Dermis microvascular lymphatic vessel endothelial cell (primary cell): ENCODE data around the gene MYH4. TPM values are rescaled to one million over a fixed set of nuclear protein-coding genes. Genes with fewer than 3 reads are reported as not detected.

Source experiments
- DNase-seq, 2 donors: peaks; one replicate each; pipeline versions ENCODE4 v3.0.0 to v3.0.0-alpha.2; 2010; ENCODE audit warnings: low read depth in 2 of 2
- total RNA-seq: library from RNA; depleted of rRNA; stranded (reverse); fragments of >200 nt; gene quantifications from 2 replicates; pipeline ENCODE4 v1.2.1, GENCODE V29; 2014

MYH4 gene
- total RNA-seq, 1 donor from 2014 or later = not detected

- no peak for DNase-seq
Measured at GRCh38 chr17:10421900-10422542, 47.3 kb downstream of the MYH4 start, which contains the start of gene MYH8. TSS of gene MYH8 (minus strand) at chr17:10421950. CDS start at chr17:10420227, 1,723 bp downstream.

- DNase-seq = no peak
Measured at GRCh38 chr17:10421211-10421610, 48.1 kb downstream of the MYH4 start.

GRCh38 chr17:10420811-10421210, 48.5 kb downstream of the MYH4 start:
- DNase-seq = no peak

DNA sequence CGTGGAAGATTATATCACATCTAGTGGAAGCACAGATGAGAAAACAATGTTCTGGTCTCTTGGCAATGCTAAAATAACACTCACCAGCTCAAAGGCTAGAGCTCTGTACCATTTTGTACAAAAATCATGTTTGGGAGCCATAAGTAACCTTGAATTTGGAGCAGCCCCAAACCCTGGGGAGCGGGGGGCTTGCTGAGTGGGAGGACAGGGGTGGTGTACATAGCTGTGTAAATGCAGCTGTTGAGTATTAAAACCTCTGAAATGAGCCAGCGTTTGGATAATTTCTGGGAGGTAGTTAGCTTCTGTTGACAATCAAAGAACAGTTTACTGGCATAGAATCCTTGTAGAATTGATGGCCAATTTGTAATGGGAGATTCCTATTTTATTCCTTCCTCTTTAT, 51.9 kb downstream of the MYH4 start:
- no peak for DNase-seq

- no peak for DNase-seq
Measured at GRCh38 chr17:10415161-10415560, 54.2 kb downstream of the MYH4 start.

GRCh38 chr17:10403589-10403988, 65.8 kb downstream of the MYH4 start:
- no peak for DNase-seq

DNA sequence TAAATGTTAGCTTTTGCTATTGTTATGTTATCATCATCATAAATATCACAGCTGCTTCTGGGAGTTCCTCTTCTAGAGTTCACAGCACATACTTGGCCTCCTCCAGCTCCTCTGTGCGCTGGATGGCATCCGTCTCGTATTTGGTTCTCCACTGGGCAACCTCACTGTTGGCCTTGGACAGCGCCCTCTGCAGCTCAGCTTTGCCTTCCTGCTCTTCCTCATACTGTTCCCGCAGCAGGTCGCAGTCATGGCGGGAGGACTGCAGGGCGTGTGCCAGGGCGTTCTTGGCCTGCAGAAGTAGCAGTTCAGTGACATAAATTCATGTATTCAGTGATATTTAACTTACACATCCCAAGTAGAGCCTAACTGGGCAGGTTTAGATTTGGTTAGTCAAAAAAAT, 71.0 kb downstream of the MYH4 start:
- no peak for DNase-seq

- DNase-seq = no peak
Measured at GRCh38 chr17:10396524-10397163, 72.7 kb downstream of the MYH4 start.

DNA sequence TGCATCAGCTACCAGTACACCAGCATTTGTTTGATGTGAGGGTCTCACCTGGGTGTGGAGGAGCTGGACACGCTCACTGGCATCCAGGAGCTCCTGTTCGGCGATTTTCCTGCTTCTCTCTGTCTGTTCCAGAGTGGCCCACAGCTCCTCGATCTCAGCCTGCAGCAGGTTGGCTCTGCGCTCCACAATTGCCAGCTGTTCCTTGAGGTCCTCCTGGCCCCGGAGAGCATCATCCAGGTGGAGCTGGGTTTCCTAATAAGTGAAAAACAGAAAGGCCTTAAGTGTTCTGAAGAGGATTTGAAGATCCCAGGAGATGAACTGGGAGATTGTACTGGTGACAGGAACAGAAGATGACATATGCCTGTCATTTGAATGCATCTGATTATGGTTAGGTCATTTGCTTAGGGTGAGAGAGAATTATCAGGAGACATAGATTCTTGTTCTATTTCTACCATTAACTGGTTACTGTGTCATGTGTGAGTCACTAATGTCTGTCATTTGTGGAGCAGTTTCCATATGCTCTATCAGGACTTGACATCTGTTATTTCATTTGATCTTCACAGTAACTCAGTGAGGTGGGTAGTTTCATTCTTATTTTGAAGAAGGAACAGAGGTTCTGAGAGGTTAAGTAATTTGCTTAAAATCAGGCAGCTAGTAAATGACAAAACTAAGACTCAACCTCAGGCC, 75.0 kb downstream of the MYH4 start:
- DNase-seq = no peak

Other genes starting within 250 kb of the MYH4 start
- gene MYH13, start 96.6 kb downstream of the MYH4 start, total RNA-seq = not detected in 2 replicates
- gene MYH8, start 47.6 kb downstream of the MYH4 start, total RNA-seq = not detected in 2 replicates
- not detected in 2 replicates for gene MYH1, start 49.0 kb upstream of the MYH4 start, total RNA-seq
- gene MYH2, start 80.1 kb upstream of the MYH4 start, total RNA-seq = not detected in 2 replicates
- gene MYH3, start 187.8 kb upstream of the MYH4 start, total RNA-seq = under 0.01 and 0.25 TPM in 2 replicates
- gene SCO1, start 228.0 kb upstream of the MYH4 start, total RNA-seq = 29.8 and 46.0 TPM in 2 replicates
- gene ADPRM, start 228.0 kb upstream of the MYH4 start, total RNA-seq = 8.2 and 9.5 TPM in 2 replicates